HG03460 (cell line): Measurements from ENCODE around the gene ENTPD1.
"Not testable (repeated sequence)": the region's sequence is repeated elsewhere in the genome, so short reads cannot be mapped to it uniquely, and the experiment has no call there.

ENCODE experiments used
- ATAC-seq: cut with Tn5 transposase; IDR thresholded peaks from one replicate; pipeline ENCODE4 v1.9.1; 2021; ENCODE audit not compliant: unreplicated experiment

ENTPD1 gene

DNA sequence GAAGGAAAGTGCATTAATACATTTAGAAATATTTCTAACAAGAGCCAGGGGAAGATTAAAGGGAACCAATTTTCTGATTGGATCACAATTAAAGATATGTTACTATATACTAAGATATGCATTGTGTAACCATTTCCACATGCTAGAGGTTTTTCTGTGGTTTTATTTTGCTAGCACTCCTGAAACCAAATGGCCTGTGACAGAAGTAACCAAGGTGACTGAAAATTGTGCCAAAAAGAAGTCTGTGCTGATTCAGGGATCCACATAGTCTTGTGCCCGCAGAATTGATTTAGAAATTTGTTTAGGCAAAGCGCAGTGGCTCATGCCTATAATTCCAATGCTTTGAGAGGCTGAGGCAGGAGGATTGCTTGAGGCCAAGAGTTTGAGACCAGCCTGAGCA is 153.6 kb downstream of the ENTPD1 start:
- no peak for ATAC-seq

DNA sequence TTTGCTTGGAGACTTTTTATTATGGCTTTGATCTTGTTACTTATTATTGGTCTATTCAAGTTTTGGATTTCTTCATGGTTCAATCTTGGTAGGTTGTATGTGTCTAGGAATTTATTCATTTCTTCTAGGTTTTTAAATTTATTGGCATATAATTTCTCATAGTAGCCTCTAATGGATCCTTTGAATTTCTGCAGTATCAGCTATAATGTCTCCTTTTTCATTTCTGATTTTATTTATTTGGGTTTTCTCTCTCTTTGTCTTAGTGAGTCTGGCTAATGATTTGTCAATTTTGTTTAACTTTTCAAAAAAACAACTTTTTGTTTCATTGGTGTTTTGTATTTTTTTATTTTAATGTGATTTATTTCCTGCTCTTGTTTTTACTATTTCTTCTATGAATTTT is 160.1 kb downstream of the ENTPD1 start:
- not testable (repeated sequence) for ATAC-seq
